ENCODE results near the gene GDI2.

The GDI2 gene

GRCh38 chr10:5741276-5741675 is 72.0 kb downstream of the GDI2 start:
- DNase-seq (no peak), ATAC-seq (no peak)

DNA sequence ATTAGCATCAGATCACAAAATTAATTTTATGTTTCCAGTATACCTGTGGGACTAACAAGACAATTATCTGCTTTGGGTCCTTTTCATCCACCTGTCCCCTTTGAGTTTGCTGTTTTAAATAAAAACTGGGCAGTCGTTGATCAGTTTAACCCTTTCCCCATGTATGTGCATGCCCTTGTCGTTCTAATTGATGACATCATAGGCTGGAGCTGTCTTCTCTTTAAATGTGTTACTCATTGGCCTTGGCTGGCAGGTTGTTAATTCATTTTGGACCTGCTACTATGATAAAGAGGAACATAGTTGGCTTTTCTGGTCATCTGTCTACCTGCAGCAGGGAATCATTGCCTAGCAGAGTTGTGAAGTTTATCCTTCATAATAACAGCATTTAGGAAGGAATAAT is 74.8 kb downstream of the GDI2 start:
- ATAC-seq: no peak

DNA sequence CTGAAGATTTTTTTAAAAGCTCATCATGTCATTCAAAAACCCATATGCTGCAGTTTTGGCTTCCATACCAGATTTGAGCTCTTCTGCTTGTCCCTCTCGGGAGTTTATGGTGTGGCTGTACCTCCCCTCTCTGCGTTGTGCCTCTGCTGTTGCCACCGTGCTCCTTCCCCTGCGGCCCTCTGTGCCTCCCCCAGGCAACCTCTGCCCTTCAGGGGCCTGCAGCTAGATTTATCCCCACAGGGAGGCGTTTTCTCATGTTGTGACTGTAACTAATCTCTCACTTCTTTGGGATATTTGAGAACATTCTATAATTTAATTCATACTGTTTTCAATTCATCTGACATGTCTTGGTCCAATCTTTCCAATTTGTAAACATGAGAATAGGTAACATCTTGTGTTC is 75.9 kb downstream of the GDI2 start:
- no peak for ATAC-seq
- no peak for DNase-seq

More for the DNA sequence above, 74.8 kb downstream of the GDI2 start:
- no peak for DNase-seq

GRCh38 chr10:5736591-5736990 is 76.6 kb downstream of the GDI2 start:
- DNase-seq: no peak
- ATAC-seq: no peak

GRCh38 chr10:5735119-5735518 is 78.1 kb downstream of the GDI2 start:
- no peak for ATAC-seq
- DNase-seq: no peak

GRCh38 chr10:5732141-5732540 is 81.1 kb downstream of the GDI2 start:
- DNase-seq (no peak), ATAC-seq (no peak)

DNA sequence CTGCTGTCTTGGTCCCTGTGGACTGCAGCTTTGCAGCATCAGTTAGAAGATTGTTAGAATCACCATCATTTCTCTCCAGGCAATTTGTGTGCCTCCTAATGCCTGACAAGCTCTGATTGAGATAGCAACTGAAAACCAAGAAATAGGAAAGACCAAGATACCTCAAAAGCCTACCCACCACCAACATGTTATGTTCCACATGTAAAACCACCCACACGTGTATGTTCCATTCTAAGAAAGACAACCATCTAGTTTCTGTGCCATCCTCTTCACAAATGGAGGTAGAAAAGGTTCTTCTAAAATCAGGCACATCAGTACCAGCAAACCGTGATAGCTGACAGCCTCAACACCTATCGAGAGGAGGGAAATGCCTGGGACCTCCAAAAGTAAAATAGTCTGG is 81.7 kb downstream of the GDI2 start:
- DNase-seq (no peak), ATAC-seq (peak; percentile 59)

GRCh38 chr10:5730766-5731165 is 82.5 kb downstream of the GDI2 start:
- ATAC-seq: no peak

GRCh38 chr10:5723692-5724091 is 89.5 kb downstream of the GDI2 start:
- DNase-seq: no peak
- ATAC-seq: no peak

More at GRCh38 chr10:5730766-5731165, 82.5 kb downstream of the GDI2 start:
- DNase-seq: no peak

DNA sequence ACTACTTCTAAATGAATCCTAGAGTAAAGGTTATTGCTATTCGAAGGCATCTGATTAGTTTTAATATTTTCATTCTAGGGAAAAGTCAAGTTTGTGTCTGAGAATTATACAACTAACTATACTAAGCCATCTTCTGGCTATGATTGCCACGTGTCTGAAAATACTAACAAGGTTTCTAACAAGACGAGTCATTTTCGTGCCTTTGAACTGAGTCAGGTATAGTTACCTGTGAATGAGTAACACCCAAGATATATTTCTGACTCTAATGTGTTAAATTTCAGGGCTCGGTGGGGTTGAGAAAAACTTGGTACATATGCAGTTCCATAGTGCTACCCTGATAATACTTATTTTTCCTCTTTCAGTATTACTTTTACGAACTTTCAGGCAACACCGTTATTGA is 93.1 kb downstream of the GDI2 start:
- DNase-seq (no peak), ATAC-seq (no peak)

GRCh38 chr10:5719546-5719945 is 93.7 kb downstream of the GDI2 start:
- DNase-seq: no peak
- ATAC-seq: no peak

Measured in stimulated activated naive CD8-positive, alpha-beta T cell treated with anti-CD3 and anti-CD28 coated beads, Interleukin-15, Interleukin-2, amounts not matched to agents 100 U/mL and 50 U/mL, for 24 hours (primary cell).